Neural progenitor cell (in vitro differentiated cells): Measurements from ENCODE around the gene ACSM3.

Experiments
- CTCF ChIP-seq: fragments of 200-600 bp; sonication (generic); IDR thresholded peaks from 2 replicates; pipeline ENCODE4 v1.5.1; 2017; ENCODE audit warnings: antibody characterized with exemption, mild to moderate bottlenecking
- EZH2phosphoT487 ChIP-seq: fragments of 200-600 bp; sonication (generic); IDR thresholded peaks from 2 replicates; pipeline ENCODE4 v1.6.1; 2017; ENCODE audit warnings: antibody characterized with exemption

- TF ChIP-seq CTCF (no peak), EZH2phosphoT487 (no peak)
These were observed 44.0 kb downstream of the ACSM3 start for GRCh38 chr16:20807862-20808261.
